ENCODE measurements around the gene OCA2.
"Not testable (repeated sequence)": the region's sequence is repeated elsewhere in the genome, so short reads cannot be mapped to it uniquely, and the experiment has no call there.

OCA2 gene

DNA sequence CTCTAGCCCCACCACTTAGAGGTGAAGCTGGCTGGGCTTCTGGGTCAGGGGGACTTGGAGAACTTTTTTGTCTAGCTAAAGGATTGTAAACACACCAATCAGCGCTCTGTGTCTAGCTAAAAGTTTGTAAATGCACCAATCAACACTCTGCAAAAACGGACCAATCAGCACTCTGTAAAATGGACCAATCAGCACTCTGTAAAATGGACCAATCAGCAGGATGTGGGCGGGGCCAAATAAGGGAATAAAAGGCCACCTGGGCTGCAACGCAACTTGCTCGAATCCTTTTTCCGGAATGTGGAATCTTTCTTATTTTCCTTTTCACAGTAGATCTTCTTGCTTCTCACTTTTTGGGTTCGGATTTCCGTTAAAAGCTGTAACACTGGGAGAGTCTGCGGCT lies 385.3 kb downstream of the OCA2 start:
- not testable (repeated sequence) for DNase-seq (ENCODE audit: low spot score)

DNA sequence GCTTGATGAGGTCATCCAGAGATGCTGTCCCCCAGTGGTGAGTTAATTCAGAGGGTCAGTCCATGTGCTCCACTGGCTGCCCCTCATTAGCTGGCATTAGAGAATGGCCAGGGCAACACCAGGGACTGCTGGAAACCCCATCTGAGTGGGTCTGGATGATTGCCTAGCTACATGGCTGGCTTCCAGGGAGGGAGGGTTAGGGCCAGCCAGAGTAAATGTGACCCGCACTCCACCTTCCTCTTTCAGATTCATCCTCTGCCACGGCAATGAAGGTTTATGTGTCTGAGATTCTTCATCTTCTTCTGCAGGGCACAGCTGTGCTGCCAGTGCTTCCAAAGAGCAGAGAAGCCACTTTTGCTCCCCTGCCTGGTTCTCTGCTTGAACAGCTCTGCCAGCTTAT lies 391.9 kb downstream of the OCA2 start:
- no peak for DNase-seq (ENCODE audit: low spot score)

DNA sequence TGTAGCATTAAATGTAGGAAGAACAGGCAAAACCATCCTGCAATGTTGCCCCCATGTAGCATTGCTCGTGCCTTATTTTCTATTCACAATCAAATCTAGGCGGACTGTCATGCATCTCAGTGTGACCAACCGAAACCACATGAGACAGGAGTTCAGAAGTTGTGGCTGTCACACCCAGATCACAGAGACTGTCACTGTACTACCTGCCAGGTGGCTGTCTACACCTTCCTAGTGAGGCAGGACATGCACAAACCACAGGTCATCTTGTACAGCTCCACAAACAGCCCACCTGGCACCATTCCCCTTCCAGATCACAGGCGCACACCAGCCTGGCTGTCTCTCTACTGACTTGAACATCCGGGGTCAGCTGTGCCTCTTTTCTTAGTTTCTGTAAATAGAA lies 392.8 kb downstream of the OCA2 start:
- no peak for DNase-seq (ENCODE audit: low spot score)

DNA sequence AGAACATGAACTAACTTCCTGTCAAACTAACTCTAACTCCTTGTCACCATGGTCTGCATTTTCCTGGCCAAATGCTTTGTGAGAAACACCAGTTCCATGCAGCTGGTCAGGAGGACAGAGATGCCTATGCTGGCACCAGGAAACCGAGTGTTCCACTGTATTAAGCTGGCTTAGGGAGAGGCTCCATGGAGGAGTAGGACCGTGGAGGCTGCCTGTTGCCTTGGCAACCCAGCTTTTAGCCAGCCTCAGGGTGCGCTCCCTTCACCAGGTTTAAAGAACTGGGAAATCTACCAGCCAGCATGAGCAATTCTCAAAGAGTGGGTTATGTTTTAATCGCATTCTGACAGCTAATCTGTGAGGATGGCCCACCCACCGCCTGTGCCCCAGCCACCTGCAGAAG lies 394.1 kb downstream of the OCA2 start:
- DNase-seq (ENCODE audit: low spot score): no peak

All from hematopoietic multipotent progenitor cell treated with erythropoietin and hydrocortisone succinate and interleukin-3 and kit ligand, for 17 days (in vitro differentiated cells).